Keratinocyte (primary cell): ENCODE measurements around the gene SLC25A21. TPM values are rescaled to one million over a fixed set of nuclear protein-coding genes. Genes with fewer than 3 reads are reported as not detected.
A peak's percentile ranks its signal among the peaks of the same experiment; 100 is the strongest.

Source experiments
- DNase-seq: peaks from one replicate; pipeline ENCODE4 v3.0.0-alpha.2; 2011; ENCODE audit warnings: low read depth, missing footprints, low spot score
- FAIRE-seq: peaks from 2 replicates; lab custom pipeline; 2011; peaks lifted over from hg19 to GRCh38; lab: Jason Lieb, UNC
- H2AFZ ChIP-seq: 2 replicates; pipeline ENCODE4 v1.6.0; 2012; ENCODE audit warnings: low read length, control low read depth, inconsistent platforms; ENCODE audit not compliant: control insufficient read depth
- H3K27ac ChIP-seq: 2 replicates; pipeline ENCODE4 v1.5.1; 2011; ENCODE audit warnings: low read length; ENCODE audit not compliant: control insufficient read depth, insufficient read depth
- H3K27me3 ChIP-seq: 3 replicates; pipeline ENCODE4 v1.6.0; 2011; ENCODE audit warnings: low read length; ENCODE audit not compliant: control insufficient read depth, insufficient read depth; ENCODE audit errors: extremely low read depth
- H3K36me3 ChIP-seq, 2 experiments: 2 replicates in 1 of 2; 3 replicates in 1 of 2; pipeline ENCODE4 v1.5.1; 2011; ENCODE audit warnings: low read length in 2 of 2, mild to moderate bottlenecking in 1 of 2; ENCODE audit not compliant: control insufficient read depth in 2 of 2, insufficient read depth in 2 of 2; ENCODE audit errors: extremely low read depth in 1 of 2
- H3K4me1 ChIP-seq: 3 replicates; pipeline ENCODE4 v1.5.1; 2011; ENCODE audit warnings: low read length; ENCODE audit not compliant: control insufficient read depth, insufficient read depth; ENCODE audit errors: extremely low read depth
- H3K4me2 ChIP-seq: 3 replicates; pipeline ENCODE4 v1.6.0; 2011; ENCODE audit warnings: low read depth, low read length; ENCODE audit not compliant: control insufficient read depth, insufficient read depth; ENCODE audit errors: extremely low read depth
- H3K4me3 ChIP-seq, 3 experiments: fragments of 200-600 bp in 1 of 3; sonication (generic) in 1 of 3; 2 replicates in 2 of 3; 3 replicates in 1 of 3; pipeline ENCODE4 v1.5.1; 2011 to 2016; ENCODE audit warnings: low read length in 3 of 3, mild to moderate bottlenecking in 3 of 3, control low read depth in 2 of 3, inconsistent platforms in 1 of 3, low read depth in 1 of 3, mixed read lengths in 1 of 3, mixed run types in 1 of 3, moderate library complexity in 1 of 3; ENCODE audit not compliant: control insufficient read depth in 2 of 3, insufficient read depth in 2 of 3; ENCODE audit errors: extremely low read depth in 1 of 3
- H3K79me2 ChIP-seq: 2 replicates; pipeline ENCODE4 v1.6.0; 2012; ENCODE audit warnings: low read length; ENCODE audit not compliant: control insufficient read depth, insufficient read depth
- H3K9ac ChIP-seq: 3 replicates; pipeline ENCODE4 v1.6.0; 2011; ENCODE audit warnings: low read length; ENCODE audit not compliant: control insufficient read depth, insufficient read depth; ENCODE audit errors: extremely low read depth
- H3K9me1 ChIP-seq: 3 replicates; pipeline ENCODE4 v1.6.0; 2011; ENCODE audit warnings: low read length; ENCODE audit not compliant: control insufficient read depth, insufficient read depth; ENCODE audit errors: extremely low read depth
- H3K9me3 ChIP-seq: 2 replicates; pipeline ENCODE4 v1.5.1; 2012; ENCODE audit warnings: low read depth, low read length; ENCODE audit not compliant: control insufficient read depth
- H4K20me1 ChIP-seq: 3 replicates; pipeline ENCODE4 v1.6.0; 2011; ENCODE audit warnings: low read length; ENCODE audit not compliant: control insufficient read depth, insufficient read depth; ENCODE audit errors: extremely low read depth
- EZH2 ChIP-seq: IDR thresholded peaks from one replicate; pipeline ENCODE4 v1.6.1; 2012; ENCODE audit warnings: inconsistent platforms, mild to moderate bottlenecking, low read length, moderate library complexity
- dilution Hi-C: fragments of 300-500 bp; cut with MboI; formaldehyde crosslinking; loops from one replicate; pipeline ENCODE4 v1.7.0; 2020; ENCODE audit warnings: low sequenced_read_pairs; ENCODE audit not compliant: extremely low pct_ligation_motif_present
- polyA plus RNA-seq, 5 experiments: library from polyadenylated mRNA; depleted of rRNA in 3 of 5; stranded (reverse) in 3 of 5; stranded (forward) in 1 of 5; unstranded in 1 of 5; fragments of >200 nt; gene quantifications; 1 replicate in 1 of 5; 2 replicates in 3 of 5; 3 replicates in 1 of 5; pipeline versions ENCODE4 v1.2.1 to v1.2.3, GENCODE V29; 2011 to 2012; ENCODE audit warnings: missing spikeins in 2 of 5, low read depth in 1 of 5, low replicate concordance in 1 of 5
- TF ChIP-seq, protein P1 (sequence below), 3 experiments: IDR thresholded peaks in 1 of 3; conservative IDR thresholded peaks in 1 of 3; optimal IDR thresholded peaks in 1 of 3; 2 replicates in 2 of 3; 3 replicates in 1 of 3; pipeline versions ENCODE3 to v1.5.1; 2011; ENCODE audit warnings: low read length in 3 of 3, mild to moderate bottlenecking in 3 of 3, moderate library complexity in 2 of 3, control low read depth in 1 of 3, inconsistent platforms in 1 of 3; ENCODE audit not compliant: insufficient read depth in 2 of 3; ENCODE audit errors: extremely low read depth in 1 of 3

SLC25A21 gene
- polyA plus RNA-seq, 1 donor (not counting 4 experiments of a cell fraction or from before 2014, with no cell fraction given), result 0.66 TPM

DNA sequence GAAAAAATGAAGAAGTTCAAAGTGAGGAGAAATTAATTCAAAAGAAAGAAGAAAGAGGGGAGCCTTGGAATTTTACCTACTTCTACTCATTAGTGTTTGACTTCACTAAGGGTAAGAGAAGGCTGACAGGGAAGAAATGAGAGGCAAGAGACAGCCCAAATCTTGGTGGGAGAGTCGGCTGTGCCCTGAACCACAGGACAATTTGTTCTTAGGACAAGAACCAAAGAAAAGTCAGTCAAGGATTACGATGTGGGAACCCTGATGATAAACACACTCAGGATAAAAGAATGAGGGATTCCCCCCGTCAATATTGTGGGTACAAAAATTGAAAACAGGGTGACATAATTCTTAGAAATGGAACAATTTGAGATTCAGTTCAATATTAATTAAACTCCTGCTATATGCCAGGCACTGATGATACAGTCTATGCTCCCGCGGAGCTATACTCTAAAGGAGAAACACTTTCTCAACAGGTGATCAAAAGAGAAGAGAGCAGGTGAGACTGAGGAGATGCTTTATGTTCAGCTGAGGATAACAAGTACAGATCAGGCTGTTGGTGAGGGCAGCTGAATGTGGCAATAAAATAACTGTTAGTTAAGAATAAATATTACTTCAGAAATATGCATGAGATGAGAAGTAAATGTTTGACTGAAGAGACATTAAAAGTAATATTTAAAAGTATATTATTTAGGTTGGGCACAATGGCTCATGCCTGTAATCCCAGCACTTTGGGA lies 175.4 kb downstream of the SLC25A21 start:
- H3K9me3 ChIP-seq, result no peaks in the 10 kb centered on the region
- no peaks in the 10 kb centered on the region for H4K20me1 ChIP-seq
- H3K4me3 ChIP-seq, result no peak overlapping the region
- TF ChIP-seq EZH2, result no peak
- TF ChIP-seq, protein P1, sequence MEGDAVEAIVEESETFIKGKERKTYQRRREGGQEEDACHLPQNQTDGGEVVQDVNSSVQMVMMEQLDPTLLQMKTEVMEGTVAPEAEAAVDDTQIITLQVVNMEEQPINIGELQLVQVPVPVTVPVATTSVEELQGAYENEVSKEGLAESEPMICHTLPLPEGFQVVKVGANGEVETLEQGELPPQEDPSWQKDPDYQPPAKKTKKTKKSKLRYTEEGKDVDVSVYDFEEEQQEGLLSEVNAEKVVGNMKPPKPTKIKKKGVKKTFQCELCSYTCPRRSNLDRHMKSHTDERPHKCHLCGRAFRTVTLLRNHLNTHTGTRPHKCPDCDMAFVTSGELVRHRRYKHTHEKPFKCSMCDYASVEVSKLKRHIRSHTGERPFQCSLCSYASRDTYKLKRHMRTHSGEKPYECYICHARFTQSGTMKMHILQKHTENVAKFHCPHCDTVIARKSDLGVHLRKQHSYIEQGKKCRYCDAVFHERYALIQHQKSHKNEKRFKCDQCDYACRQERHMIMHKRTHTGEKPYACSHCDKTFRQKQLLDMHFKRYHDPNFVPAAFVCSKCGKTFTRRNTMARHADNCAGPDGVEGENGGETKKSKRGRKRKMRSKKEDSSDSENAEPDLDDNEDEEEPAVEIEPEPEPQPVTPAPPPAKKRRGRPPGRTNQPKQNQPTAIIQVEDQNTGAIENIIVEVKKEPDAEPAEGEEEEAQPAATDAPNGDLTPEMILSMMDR (optimal IDR thresholded peaks at IDR 0.05 in 1 of 3, IDR thresholded peaks at IDR 0.05 in 1 of 3, conservative IDR thresholded peaks at IDR 0.05 in 1 of 3; ENCODE audit: extremely low read depth in 1 of 3, insufficient read depth in 2 of 3, low read length in 3 of 3), result no peak
- dilution Hi-C loops, result no loop called here
- H2AFZ ChIP-seq, result no peak overlapping the region
- DNase-seq, result no peak
- FAIRE-seq, result no peak
- peaks cover 12% of the 10 kb centered on the region for H3K4me1 ChIP-seq
- H3K4me2 ChIP-seq, result peak overlapping the region; percentile 41
- no peak overlapping the region for H3K27ac ChIP-seq
- no peaks in the 10 kb centered on the region for H3K9me1 ChIP-seq
- H3K27me3 ChIP-seq, result no peaks in the 10 kb centered on the region
- H3K9ac ChIP-seq, result no peak overlapping the region
- no peaks in the 10 kb centered on the region for H3K36me3 ChIP-seq
- H3K79me2 ChIP-seq, result no peaks in the 10 kb centered on the region

DNA sequence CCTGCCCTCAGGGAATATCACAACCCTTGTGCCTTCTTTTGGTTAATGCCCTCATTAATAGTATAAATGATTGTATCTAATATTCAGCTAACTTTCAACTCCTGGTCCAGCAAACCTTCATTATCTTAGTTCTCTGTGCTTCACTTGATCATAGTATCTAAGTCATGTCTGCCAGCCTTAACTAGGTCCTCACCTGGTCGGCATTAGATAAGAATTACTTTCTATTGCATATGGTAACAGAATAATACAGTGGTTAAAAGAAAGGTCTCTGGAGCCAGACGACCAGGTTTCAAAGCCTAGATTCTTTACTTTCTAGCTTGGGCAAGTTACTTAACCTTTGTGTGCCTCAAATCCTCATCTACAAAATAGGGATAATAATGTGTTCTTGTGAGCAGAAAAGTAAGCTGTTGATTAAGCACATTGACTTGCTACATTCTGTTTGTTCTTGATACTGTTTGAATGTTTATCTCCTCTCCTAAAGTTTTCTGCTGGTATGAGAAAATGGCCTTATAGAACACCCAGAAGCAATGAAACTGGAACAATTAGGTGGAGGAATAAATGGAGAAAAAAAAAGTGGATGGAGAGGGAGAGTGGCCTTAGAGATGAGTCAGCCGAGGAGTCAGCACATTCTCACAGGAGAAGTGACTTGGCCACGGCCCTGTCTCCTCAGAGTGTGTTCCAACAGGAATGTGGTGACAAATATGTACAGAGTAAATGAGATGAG lies 176.1 kb downstream of the SLC25A21 start:
- Histone ChIP-seq H3K9me3 (no peaks in the 10 kb centered on the region), H3K27me3 (no peaks in the 10 kb centered on the region), H2AFZ (no peak overlapping the region), H3K4me2 (peak overlapping the region; percentile 41), H3K27ac (no peak overlapping the region), H3K4me3 (no peak overlapping the region), H4K20me1 (no peaks in the 10 kb centered on the region), H3K9me1 (no peaks in the 10 kb centered on the region), H3K79me2 (no peaks in the 10 kb centered on the region), H3K36me3 (no peaks in the 10 kb centered on the region), H3K4me1 (peaks cover 12% of the 10 kb centered on the region), H3K9ac (no peak overlapping the region)
- FAIRE-seq, result peak; percentile 13
- TF ChIP-seq, protein P1 (optimal IDR thresholded peaks at IDR 0.05 in 1 of 3, IDR thresholded peaks at IDR 0.05 in 1 of 3, conservative IDR thresholded peaks at IDR 0.05 in 1 of 3; ENCODE audit: extremely low read depth in 1 of 3, insufficient read depth in 2 of 3, low read length in 3 of 3), result no peak
- TF ChIP-seq EZH2, result no peak
- dilution Hi-C loops, result no loop called here
- no peak for DNase-seq
